MCF 10A (cell line): ENCODE results near the gene COL23A1. TPM values are rescaled to one million over a fixed set of nuclear protein-coding genes. Genes with fewer than 3 reads are reported as not detected.

Experiments
- BruUV-seq: library from RNA; stranded (reverse); fragments of 400-500 nt; replicated peaks from 2 replicates; lab custom pipeline; 2021; lab: Mats Ljungman, UMichigan
- CTCF ChIA-PET: fragments of 300-600 bp; sonication (Branson Sonifier 250); formaldehyde crosslinking; extraction: SDS; loops from one replicate; lab custom pipeline; 2021; ENCODE audit warnings: antibody characterized with exemption, inconsistent platforms; lab: Yijun Ruan, JAX
- POLR2A ChIA-PET: fragments of 300-600, 350-650 bp; sonication (Branson Sonifier 250); formaldehyde crosslinking; extraction: SDS; loops from one replicate; lab custom pipeline; 2020; ENCODE audit warnings: antibody characterized with exemption, inconsistent platforms; lab: Yijun Ruan, JAX
- DNase-seq: peaks from one replicate; pipeline ENCODE4 v3.0.0-alpha.2; 2018; ENCODE audit not compliant: unreplicated experiment
- H3K27ac Mint-ChIP-seq: one replicate; pipeline ENCODE4 v1.8.0; 2022; ENCODE audit warnings: mild to moderate bottlenecking, low read depth, mixed read lengths; ENCODE audit not compliant: unreplicated experiment
- H3K27me3 Mint-ChIP-seq: one replicate; pipeline ENCODE4 v1.8.0; 2022; ENCODE audit warnings: mixed read lengths; ENCODE audit not compliant: insufficient read depth, unreplicated experiment
- H3K36me3 Mint-ChIP-seq: one replicate; pipeline ENCODE4 v1.8.0; 2022; ENCODE audit warnings: mild to moderate bottlenecking, moderate library complexity, mixed read lengths; ENCODE audit not compliant: insufficient read depth, unreplicated experiment
- H3K4me1 Mint-ChIP-seq: one replicate; pipeline ENCODE4 v1.8.0; 2022; ENCODE audit warnings: mixed read lengths; ENCODE audit not compliant: insufficient read depth, unreplicated experiment
- H3K4me3 Mint-ChIP-seq: one replicate; pipeline ENCODE4 v1.8.0; 2022; ENCODE audit warnings: mild to moderate bottlenecking, moderate library complexity, mixed read lengths; ENCODE audit not compliant: unreplicated experiment
- H3K9me3 Mint-ChIP-seq: one replicate; pipeline ENCODE4 v1.8.0; 2022; ENCODE audit warnings: mixed read lengths; ENCODE audit not compliant: unreplicated experiment
- intact Hi-C: fragments of 100-400 bp; cut with micrococcal nuclease; formaldehyde crosslinking; loops from 2 replicates; pipeline ENCODE4 v1.14.1; 2022
- total RNA-seq: library from RNA; stranded (reverse); gene quantifications from 2 replicates; pipeline ENCODE4 v1.2.3, GENCODE V29; 2022
- TF ChIP-seq, protein P1 (sequence below): fragments of 200-600 bp; IDR thresholded peaks from one replicate; pipeline ENCODE4 v1.8.0; 2022; ENCODE audit warnings: antibody characterized with exemption, mild to moderate bottlenecking; ENCODE audit not compliant: unreplicated experiment

COL23A1 gene
- total RNA-seq, 1 experiment from 2014 or later, result not detected

DNA sequence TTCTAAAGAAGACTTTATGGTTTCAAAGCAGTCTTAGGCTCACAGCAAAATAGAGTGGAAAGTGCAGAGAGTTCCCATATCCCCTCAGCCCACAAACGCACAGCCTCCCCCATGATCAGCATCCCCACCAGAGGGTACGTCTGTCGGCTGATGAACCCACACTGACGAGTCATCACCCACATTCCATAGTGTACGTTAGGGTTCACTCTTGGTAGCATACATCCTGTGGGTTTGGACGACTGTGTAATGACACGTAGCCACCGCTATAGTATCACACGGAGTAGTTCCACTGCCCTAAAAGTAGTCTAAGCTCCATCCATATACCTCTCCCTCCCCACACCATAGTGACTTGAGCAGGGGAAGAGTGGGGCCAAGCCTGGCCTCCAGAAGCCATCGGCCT, 221.9 kb downstream of the COL23A1 start:
- intact Hi-C loops, result no loop called here
- Mint-ChIP-seq H3K9me3 (no peaks in the 10 kb centered on the region), H3K4me1 (peaks cover 7% of the 10 kb centered on the region), H3K4me3 (no peak overlapping the region), H3K27me3 (peaks cover 32% of the 10 kb centered on the region), H3K36me3 (no peaks in the 10 kb centered on the region), H3K27ac (no peak overlapping the region)
- ChIA-PET CTCF (interaction anchor here (0.7 kb wide), 2 partner anchors 165 to 225 kb away, joined by 3 read pairs; no protein-coding TSS in a partner anchor), POLR2A (no interaction called here)
- no peak for DNase-seq
- TF ChIP-seq, protein P1, sequence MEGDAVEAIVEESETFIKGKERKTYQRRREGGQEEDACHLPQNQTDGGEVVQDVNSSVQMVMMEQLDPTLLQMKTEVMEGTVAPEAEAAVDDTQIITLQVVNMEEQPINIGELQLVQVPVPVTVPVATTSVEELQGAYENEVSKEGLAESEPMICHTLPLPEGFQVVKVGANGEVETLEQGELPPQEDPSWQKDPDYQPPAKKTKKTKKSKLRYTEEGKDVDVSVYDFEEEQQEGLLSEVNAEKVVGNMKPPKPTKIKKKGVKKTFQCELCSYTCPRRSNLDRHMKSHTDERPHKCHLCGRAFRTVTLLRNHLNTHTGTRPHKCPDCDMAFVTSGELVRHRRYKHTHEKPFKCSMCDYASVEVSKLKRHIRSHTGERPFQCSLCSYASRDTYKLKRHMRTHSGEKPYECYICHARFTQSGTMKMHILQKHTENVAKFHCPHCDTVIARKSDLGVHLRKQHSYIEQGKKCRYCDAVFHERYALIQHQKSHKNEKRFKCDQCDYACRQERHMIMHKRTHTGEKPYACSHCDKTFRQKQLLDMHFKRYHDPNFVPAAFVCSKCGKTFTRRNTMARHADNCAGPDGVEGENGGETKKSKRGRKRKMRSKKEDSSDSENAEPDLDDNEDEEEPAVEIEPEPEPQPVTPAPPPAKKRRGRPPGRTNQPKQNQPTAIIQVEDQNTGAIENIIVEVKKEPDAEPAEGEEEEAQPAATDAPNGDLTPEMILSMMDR, result no peak
- BruUV-seq, result no TSS peak

DNA sequence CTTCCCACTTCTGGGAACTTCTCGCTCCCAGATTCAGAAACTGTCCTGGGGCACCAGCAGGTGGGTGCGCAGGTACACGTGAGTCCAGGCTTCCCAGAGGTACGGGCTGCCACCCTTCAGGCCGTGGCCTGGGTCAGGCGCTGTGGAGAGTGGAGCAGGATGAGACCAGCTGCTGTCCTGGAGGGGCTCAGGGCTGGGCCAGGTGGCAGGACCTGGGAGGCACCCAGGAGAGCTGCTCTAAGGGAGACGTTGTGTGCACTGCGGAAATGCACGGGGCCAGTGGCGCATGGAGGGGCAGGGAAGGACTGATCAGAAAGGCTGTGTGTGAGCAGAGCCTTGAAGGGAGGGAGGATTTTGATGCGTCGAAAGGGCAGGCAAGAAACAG, 222.5 kb downstream of the COL23A1 start:
- H3K4me1 Mint-ChIP-seq, result peaks cover 7% of the 10 kb centered on the region
- intact Hi-C loops, result no loop called here
- no peaks in the 10 kb centered on the region for H3K9me3 Mint-ChIP-seq
- DNase-seq, result no peak
- no peak overlapping the region for H3K4me3 Mint-ChIP-seq
- peaks cover 27% of the 10 kb centered on the region for H3K27me3 Mint-ChIP-seq
- CTCF ChIA-PET, result interaction anchor here (0.7 kb wide), 1 partner anchor 225 kb away, joined by 3 read pairs; no protein-coding TSS in a partner anchor
- BruUV-seq, result no TSS peak
- H3K36me3 Mint-ChIP-seq, result no peaks in the 10 kb centered on the region
- TF ChIP-seq, protein P1, result no peak
- POLR2A ChIA-PET, result no interaction called here
- H3K27ac Mint-ChIP-seq, result no peak overlapping the region

GRCh38 chr5:178366998-178367735, 223.0 kb downstream of the COL23A1 start:
- Mint-ChIP-seq H3K4me3 (no peak overlapping the region), H3K27me3 (peaks cover 22% of the 10 kb centered on the region), H3K4me1 (peaks cover 6% of the 10 kb centered on the region), H3K27ac (no peak overlapping the region), H3K9me3 (no peaks in the 10 kb centered on the region), H3K36me3 (no peaks in the 10 kb centered on the region)
- ChIA-PET CTCF (interaction anchor here (1.2 kb wide), 1 partner anchor 11 kb away, joined by 3 read pairs; no protein-coding TSS in a partner anchor), POLR2A (no interaction called here)
- DNase-seq, result no peak
- TF ChIP-seq, protein P1, result no peak
- intact Hi-C loops, result no loop called here
- BruUV-seq, result no TSS peak

GRCh38 chr5:178365501-178366440, 224.4 kb downstream of the COL23A1 start:
- no peaks in the 10 kb centered on the region for H3K9me3 Mint-ChIP-seq

More at GRCh38 chr5:178365501-178366440, 224.4 kb downstream of the COL23A1 start:
- POLR2A ChIA-PET, result no interaction called here
- TF ChIP-seq, protein P1, result no peak
- H3K27ac Mint-ChIP-seq, result no peak overlapping the region
- DNase-seq, result no peak
- H3K4me3 Mint-ChIP-seq, result no peak overlapping the region
- CTCF ChIA-PET, result interaction anchor here (1.2 kb wide), 1 partner anchor 10 kb away, joined by 3 read pairs; no protein-coding TSS in a partner anchor
- H3K36me3 Mint-ChIP-seq, result no peaks in the 10 kb centered on the region
- intact Hi-C loops, result no loop called here
- H3K4me1 Mint-ChIP-seq, result no peaks in the 10 kb centered on the region
- peaks cover 26% of the 10 kb centered on the region for H3K27me3 Mint-ChIP-seq
- no TSS peak for BruUV-seq
